WTC11 (cell line): ENCODE results near the gene AGR3. TPM values are rescaled to one million over a fixed set of nuclear protein-coding genes. Genes with fewer than 3 reads are reported as not detected.

Experiments used
- ATAC-seq: fragments of 200-7000 bp; cut with Tn5 transposase; 2 replicates; pipeline ENCODE4 v1.10.0; 2021; ENCODE audit warnings: mild to moderate bottlenecking, moderate library complexity
- CTCF ChIA-PET: fragments of 300-600 bp; sonication (Branson Sonifier 250); formaldehyde crosslinking; loops from one replicate; lab custom pipeline; 2021; ENCODE audit warnings: antibody characterized with exemption; lab: Charles Lee
- POLR2A ChIA-PET: fragments of 350-600 bp; sonication (Branson Sonifier 250); formaldehyde crosslinking; loops from one replicate; lab custom pipeline; 2021; ENCODE audit warnings: antibody characterized with exemption; lab: Charles Lee
- DNase-seq: peaks from one replicate; pipeline ENCODE4 v3.0.0; 2021; ENCODE audit warnings: low spot score
- H3K27ac Mint-ChIP-seq: 2 replicates; pipeline ENCODE4 v1.8.0; 2021; ENCODE audit warnings: mixed read lengths
- H3K27me3 Mint-ChIP-seq: 2 replicates; pipeline ENCODE4 v1.8.0; 2021; ENCODE audit warnings: low read depth, mild to moderate bottlenecking, moderate library complexity, mixed read lengths
- H3K36me3 Mint-ChIP-seq: 2 replicates; pipeline ENCODE4 v1.8.0; 2021; ENCODE audit warnings: mixed read lengths
- H3K4me1 Mint-ChIP-seq: 2 replicates; pipeline ENCODE4 v1.8.0; 2022; ENCODE audit warnings: mixed read lengths
- H3K4me3 Mint-ChIP-seq: 2 replicates; pipeline ENCODE4 v1.8.0; 2021; ENCODE audit warnings: mild to moderate bottlenecking, moderate library complexity, mixed read lengths
- H3K9me3 Mint-ChIP-seq: 2 replicates; pipeline ENCODE4 v1.8.0; 2021; ENCODE audit warnings: mixed read lengths
- CREB1 ChIP-seq: sonication (generic); formaldehyde crosslinking; IDR thresholded peaks from 2 replicates; pipeline ENCODE4 v1.8.0; 2023; ENCODE audit warnings: mild to moderate bottlenecking, missing genetic modification reagents
- ESRRA ChIP-seq: sonication (generic); formaldehyde crosslinking; IDR thresholded peaks from 2 replicates; pipeline ENCODE4 v1.8.1; 2022; ENCODE audit warnings: mild to moderate bottlenecking, missing genetic modification reagents, borderline replicate concordance
- GTF2I ChIP-seq: fragments of 250-450 bp; sonication (Bioruptor Pico); conservative IDR thresholded peaks from 2 replicates; pipeline ENCODE4 v1.4.0; 2021; ENCODE audit warnings: mild to moderate bottlenecking
- JAZF1 ChIP-seq: fragments of 250-450 bp; sonication (Bioruptor Pico); IDR thresholded peaks from 2 replicates; pipeline ENCODE4 v1.9.0; 2021; ENCODE audit warnings: moderate library complexity, mild to moderate bottlenecking, inconsistent platforms
- MYBL2 ChIP-seq: sonication (generic); formaldehyde crosslinking; IDR thresholded peaks from 2 replicates; pipeline ENCODE4 v1.8.1; 2023; ENCODE audit warnings: mild to moderate bottlenecking, moderate library complexity, missing genetic modification reagents
- NFYB ChIP-seq: sonication (generic); formaldehyde crosslinking; conservative IDR thresholded peaks from 2 replicates; pipeline ENCODE4 v1.8.0; 2022; ENCODE audit warnings: low read depth, missing genetic modification reagents
- NR3C1 ChIP-seq: sonication (generic); formaldehyde crosslinking; conservative IDR thresholded peaks from 2 replicates; pipeline ENCODE4 v1.8.1; 2023; ENCODE audit warnings: low read depth, mild to moderate bottlenecking, missing genetic modification reagents
- RELA ChIP-seq: sonication (generic); formaldehyde crosslinking; IDR thresholded peaks from 2 replicates; pipeline ENCODE4 v1.8.1; 2022; ENCODE audit warnings: missing genetic modification reagents, mild to moderate bottlenecking, borderline replicate concordance
- RORB ChIP-seq: fragments of 250-450 bp; sonication (Bioruptor Pico); IDR thresholded peaks from 2 replicates; pipeline ENCODE4 v1.9.0; 2021; ENCODE audit warnings: mild to moderate bottlenecking
- SMAD3 ChIP-seq: sonication (generic); formaldehyde crosslinking; IDR thresholded peaks from 2 replicates; pipeline ENCODE4 v1.8.0; 2022; ENCODE audit warnings: missing genetic modification reagents, mild to moderate bottlenecking, borderline replicate concordance
- SP1 ChIP-seq: sonication (generic); formaldehyde crosslinking; conservative IDR thresholded peaks from 2 replicates; pipeline ENCODE4 v1.8.1; 2022; ENCODE audit warnings: missing genetic modification reagents
- TP53 ChIP-seq: sonication (generic); formaldehyde crosslinking; IDR thresholded peaks from 2 replicates; pipeline ENCODE4 v1.8.1; 2023; ENCODE audit warnings: mild to moderate bottlenecking, missing genetic modification reagents
- ZNF121 ChIP-seq: sonication (generic); formaldehyde crosslinking; IDR thresholded peaks from 2 replicates; pipeline ENCODE4 v1.8.0; 2023; ENCODE audit warnings: missing genetic modification reagents
- ZNF219 ChIP-seq: sonication (generic); formaldehyde crosslinking; IDR thresholded peaks from 2 replicates; pipeline ENCODE4 v1.8.0; 2023; ENCODE audit warnings: missing genetic modification reagents, mild to moderate bottlenecking, borderline replicate concordance
- ZNF232 ChIP-seq: sonication (generic); formaldehyde crosslinking; IDR thresholded peaks from 2 replicates; pipeline ENCODE4 v1.8.0; 2022; ENCODE audit warnings: mild to moderate bottlenecking, missing genetic modification reagents
- ZNF263 ChIP-seq: sonication (generic); formaldehyde crosslinking; IDR thresholded peaks from 2 replicates; pipeline ENCODE4 v1.8.1; 2022; ENCODE audit warnings: low read depth, mild to moderate bottlenecking, moderate library complexity, missing genetic modification reagents
- ZNF671 ChIP-seq: fragments of 250-450 bp; sonication (Bioruptor Pico); IDR thresholded peaks from 2 replicates; pipeline ENCODE4 v1.8.0; 2021; ENCODE audit warnings: mild to moderate bottlenecking
- total RNA-seq: library from RNA; stranded (reverse); gene quantifications from 3 replicates; pipeline ENCODE4 v1.2.3, GENCODE V29; 2021
- TF ChIP-seq, protein P1 (sequence below): sonication (generic); formaldehyde crosslinking; IDR thresholded peaks from 2 replicates; pipeline ENCODE4 v1.8.0; 2022; ENCODE audit warnings: mild to moderate bottlenecking, missing genetic modification reagents
- TF ChIP-seq, protein P2 (sequence below): fragments of 250-450 bp; sonication (Bioruptor Pico); conservative IDR thresholded peaks from 2 replicates; pipeline ENCODE4 v1.9.0; 2021; ENCODE audit warnings: mild to moderate bottlenecking
- TF ChIP-seq, protein P3 (sequence below): sonication (generic); formaldehyde crosslinking; IDR thresholded peaks from 2 replicates; pipeline ENCODE4 v1.8.1; 2022; ENCODE audit warnings: mild to moderate bottlenecking, missing genetic modification reagents, moderate library complexity, borderline replicate concordance
- TF ChIP-seq, protein P4 (sequence below): sonication (generic); formaldehyde crosslinking; IDR thresholded peaks from 2 replicates; pipeline ENCODE4 v1.8.0; 2022; ENCODE audit warnings: mild to moderate bottlenecking, missing genetic modification reagents
- TF ChIP-seq, protein P5 (sequence below): sonication (generic); formaldehyde crosslinking; IDR thresholded peaks from 2 replicates; pipeline ENCODE4 v1.8.0; 2022; ENCODE audit warnings: mild to moderate bottlenecking, missing genetic modification reagents

AGR3 gene
- total RNA-seq, 1 experiment from 2014 or later, result not detected

DNA sequence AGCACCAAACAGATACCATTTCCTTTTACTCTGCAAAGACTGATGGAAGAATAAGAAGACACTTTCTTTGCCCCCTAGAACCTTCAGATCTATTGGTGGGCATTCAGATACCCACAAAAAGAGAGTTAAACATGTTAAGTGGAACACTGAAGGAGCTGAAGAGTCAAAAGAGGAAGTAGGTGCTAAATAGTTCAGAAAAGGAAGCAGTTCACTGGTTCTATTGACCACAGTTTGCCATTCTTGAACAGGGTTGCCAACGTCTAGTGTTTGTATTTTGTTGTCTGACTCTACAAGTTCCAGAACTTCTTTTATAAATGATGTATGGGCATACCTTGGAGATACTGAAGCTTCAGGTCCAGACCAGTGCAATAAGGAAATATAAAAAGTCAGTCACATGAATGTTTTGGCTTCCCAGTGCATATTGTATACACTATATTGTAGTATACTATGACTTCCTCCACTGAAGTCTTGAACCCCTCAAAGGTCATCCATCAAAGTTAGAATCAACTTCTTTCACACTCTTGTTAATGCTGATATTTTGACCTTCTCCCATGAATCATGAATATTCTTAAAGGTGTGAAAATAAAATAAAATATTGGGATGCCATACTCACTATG lies 47.5 kb upstream of the AGR3 start (continued):
- TF ChIP-seq, protein P1, sequence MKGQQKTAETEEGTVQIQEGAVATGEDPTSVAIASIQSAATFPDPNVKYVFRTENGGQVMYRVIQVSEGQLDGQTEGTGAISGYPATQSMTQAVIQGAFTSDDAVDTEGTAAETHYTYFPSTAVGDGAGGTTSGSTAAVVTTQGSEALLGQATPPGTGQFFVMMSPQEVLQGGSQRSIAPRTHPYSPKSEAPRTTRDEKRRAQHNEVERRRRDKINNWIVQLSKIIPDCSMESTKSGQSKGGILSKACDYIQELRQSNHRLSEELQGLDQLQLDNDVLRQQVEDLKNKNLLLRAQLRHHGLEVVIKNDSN (CRISPR knock-in tag), result no peak
- TF ChIP-seq JAZF1 (CRISPR knock-in tag), result no peak
- TF ChIP-seq TP53, result no peak

DNA sequence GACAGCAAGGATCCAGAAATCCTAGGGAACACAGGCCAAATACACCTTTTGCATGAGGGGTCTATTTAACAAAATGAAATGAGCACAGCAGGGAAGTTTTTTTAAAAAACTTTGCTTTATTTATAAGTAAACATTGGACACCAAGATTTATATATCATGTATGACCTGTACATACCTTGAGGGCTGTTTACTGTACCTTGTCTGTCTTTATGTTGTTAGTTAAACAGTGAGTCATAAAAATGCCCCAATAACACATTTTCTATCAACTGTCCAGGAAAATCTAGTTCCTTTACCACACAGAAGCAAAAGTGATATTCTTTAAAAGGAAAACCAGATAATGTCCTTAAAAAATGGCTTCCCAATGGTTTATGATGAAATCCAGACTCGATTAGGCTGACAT lies 45.1 kb upstream of the AGR3 start:
- Mint-ChIP-seq H3K36me3 (no peaks in the 10 kb centered on the region), H3K4me1 (peaks cover 4% of the 10 kb centered on the region)
- TF ChIP-seq ZNF121 (CRISPR knock-in tag), result no peak
- TF ChIP-seq, protein P2, sequence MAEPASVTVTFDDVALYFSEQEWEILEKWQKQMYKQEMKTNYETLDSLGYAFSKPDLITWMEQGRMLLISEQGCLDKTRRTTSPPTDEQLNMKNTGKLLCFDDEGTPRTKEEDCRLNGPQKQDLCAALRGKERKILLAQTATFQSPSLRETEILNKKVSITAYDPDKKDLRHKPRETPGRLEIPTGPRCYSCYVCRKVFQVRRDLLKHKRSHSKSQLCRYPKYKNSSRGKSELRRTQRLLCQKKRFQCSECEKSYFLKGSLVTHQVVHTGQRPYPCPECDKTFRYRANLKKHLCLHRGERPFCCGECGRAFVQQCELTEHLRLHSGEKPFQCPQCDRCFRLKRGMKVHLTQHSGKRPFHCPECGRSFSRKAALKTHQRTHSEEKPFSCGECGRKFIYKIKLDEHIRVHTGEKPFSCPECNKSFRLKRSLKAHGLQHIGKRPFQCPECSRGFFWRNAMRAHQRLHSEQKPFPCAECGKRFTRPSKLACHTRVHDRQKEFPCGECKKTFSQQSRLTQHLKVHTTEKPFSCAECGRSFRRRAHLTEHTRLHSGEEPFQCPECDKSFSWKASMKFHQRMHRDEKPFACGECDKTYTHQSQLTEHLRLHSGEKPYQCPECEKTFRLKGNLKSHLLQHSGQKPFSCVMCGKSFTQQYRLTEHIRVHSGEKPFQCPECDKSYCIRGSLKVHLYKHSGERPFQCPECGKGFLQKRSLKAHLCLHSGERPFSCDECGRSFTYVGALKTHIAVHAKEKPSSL (CRISPR knock-in tag), result no peak
- no peak for TF ChIP-seq RELA (CRISPR knock-in tag)
- no peak for TF ChIP-seq ZNF232 (CRISPR knock-in tag)
- no peak for TF ChIP-seq GTF2I
- no peak for TF ChIP-seq ZNF263 (CRISPR knock-in tag)
- no peak for TF ChIP-seq ZNF219 (CRISPR knock-in tag)
- TF ChIP-seq, protein P3, sequence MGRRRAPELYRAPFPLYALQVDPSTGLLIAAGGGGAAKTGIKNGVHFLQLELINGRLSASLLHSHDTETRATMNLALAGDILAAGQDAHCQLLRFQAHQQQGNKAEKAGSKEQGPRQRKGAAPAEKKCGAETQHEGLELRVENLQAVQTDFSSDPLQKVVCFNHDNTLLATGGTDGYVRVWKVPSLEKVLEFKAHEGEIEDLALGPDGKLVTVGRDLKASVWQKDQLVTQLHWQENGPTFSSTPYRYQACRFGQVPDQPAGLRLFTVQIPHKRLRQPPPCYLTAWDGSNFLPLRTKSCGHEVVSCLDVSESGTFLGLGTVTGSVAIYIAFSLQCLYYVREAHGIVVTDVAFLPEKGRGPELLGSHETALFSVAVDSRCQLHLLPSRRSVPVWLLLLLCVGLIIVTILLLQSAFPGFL, result no peak
- no peak for TF ChIP-seq CREB1 (CRISPR knock-in tag)
- TF ChIP-seq MYBL2 (CRISPR knock-in tag), result no peak
- no peak for TF ChIP-seq SP1 (CRISPR knock-in tag)
- TF ChIP-seq RORB (CRISPR knock-in tag), result no peak
- TF ChIP-seq NR3C1 (CRISPR knock-in tag), result no peak
- TF ChIP-seq NFYB (CRISPR knock-in tag), result no peak
- no peak for TF ChIP-seq ZNF671 (CRISPR knock-in tag)
- TF ChIP-seq SMAD3 (CRISPR knock-in tag), result no peak
- TF ChIP-seq, protein P4, sequence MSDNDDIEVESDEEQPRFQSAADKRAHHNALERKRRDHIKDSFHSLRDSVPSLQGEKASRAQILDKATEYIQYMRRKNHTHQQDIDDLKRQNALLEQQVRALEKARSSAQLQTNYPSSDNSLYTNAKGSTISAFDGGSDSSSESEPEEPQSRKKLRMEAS (CRISPR knock-in tag), result no peak
- TF ChIP-seq ESRRA (CRISPR knock-in tag), result no peak
- TF ChIP-seq, protein P5, sequence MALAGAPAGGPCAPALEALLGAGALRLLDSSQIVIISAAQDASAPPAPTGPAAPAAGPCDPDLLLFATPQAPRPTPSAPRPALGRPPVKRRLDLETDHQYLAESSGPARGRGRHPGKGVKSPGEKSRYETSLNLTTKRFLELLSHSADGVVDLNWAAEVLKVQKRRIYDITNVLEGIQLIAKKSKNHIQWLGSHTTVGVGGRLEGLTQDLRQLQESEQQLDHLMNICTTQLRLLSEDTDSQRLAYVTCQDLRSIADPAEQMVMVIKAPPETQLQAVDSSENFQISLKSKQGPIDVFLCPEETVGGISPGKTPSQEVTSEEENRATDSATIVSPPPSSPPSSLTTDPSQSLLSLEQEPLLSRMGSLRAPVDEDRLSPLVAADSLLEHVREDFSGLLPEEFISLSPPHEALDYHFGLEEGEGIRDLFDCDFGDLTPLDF (CRISPR knock-in tag), result no peak
- TF ChIP-seq, all 79 proteins: peak for 0
- H3K9me3 Mint-ChIP-seq, result 0 out of 2 replicates have a peak, but pooled peaks cover 3% of the 10 kb centered on the region
- no peak for ATAC-seq
- POLR2A ChIA-PET, result no interaction called here
- DNase-seq, result no peak
- H3K27ac Mint-ChIP-seq, result no peak overlapping the region
- H3K27me3 Mint-ChIP-seq, result no peaks in the 10 kb centered on the region
- H3K4me3 Mint-ChIP-seq, result no peak overlapping the region
- CTCF ChIA-PET, result interaction anchor here (0.9 to 1.4 kb wide), 6 partner anchors 9 to 36 kb away, joined by 3 to 8 read pairs (median 3); no protein-coding TSS in a partner anchor
